ENCODE measurements around the gene CALR3. TPM values are rescaled to one million over a fixed set of nuclear protein-coding genes. Genes with fewer than 3 reads are reported as not detected.
A peak's percentile ranks its signal among the peaks of the same experiment; 100 is the strongest.

Gene CALR3
- total RNA-seq, 2 experiments from 2014 or later = not detected

- peaks cover 5% of the 10 kb centered on the region for H3K4me1 Mint-ChIP-seq (ENCODE audit: low read depth)
- CTCF ChIA-PET = no interaction called here
- no peak for ATAC-seq
- DNase-seq = no peak
- POLR2A ChIA-PET = interaction anchor here (0.5 kb wide), 1 partner anchor 12 kb away, joined by 3 read pairs; no protein-coding TSS in a partner anchor
- H3K27me3 Mint-ChIP-seq (ENCODE audit: low read depth) = no peaks in the 10 kb centered on the region
- H3K27ac Mint-ChIP-seq = no peak overlapping the region
- H3K9me3 Mint-ChIP-seq (ENCODE audit: insufficient read depth) = no peaks in the 10 kb centered on the region
- H3K36me3 Mint-ChIP-seq (ENCODE audit: low read depth) = peaks cover 52% of the 10 kb centered on the region
- H3K4me3 Mint-ChIP-seq = no peak overlapping the region
Observed at GRCh38 chr19:16532440-16533234, 36.7 kb upstream of the CALR3 start.

- Mint-ChIP-seq H3K4me1 (ENCODE audit: low read depth) (no peaks in the 10 kb centered on the region), H3K4me3 (no peak overlapping the region), H3K9me3 (ENCODE audit: insufficient read depth) (no peaks in the 10 kb centered on the region), H3K27ac (no peak overlapping the region), H3K36me3 (ENCODE audit: low read depth) (peaks cover 48% of the 10 kb centered on the region), H3K27me3 (ENCODE audit: low read depth) (no peaks in the 10 kb centered on the region)
- ATAC-seq (no peak), DNase-seq (no peak)
- CTCF ChIA-PET = no interaction called here
- POLR2A ChIA-PET = no interaction called here
Observed at GRCh38 chr19:16531380-16531669, 35.4 kb upstream of the CALR3 start.

- Mint-ChIP-seq H3K27me3 (ENCODE audit: low read depth) (no peaks in the 10 kb centered on the region), H3K9me3 (ENCODE audit: insufficient read depth) (no peaks in the 10 kb centered on the region), H3K4me3 (no peak overlapping the region), H3K27ac (no peak overlapping the region), H3K4me1 (ENCODE audit: low read depth) (no peaks in the 10 kb centered on the region), H3K36me3 (ENCODE audit: low read depth) (peaks cover 48% of the 10 kb centered on the region)
- DNase-seq (no peak), ATAC-seq (no peak)
- CTCF ChIA-PET = no interaction called here
- POLR2A ChIA-PET = no interaction called here
Observed at GRCh38 chr19:16530540-16531379, 34.8 kb upstream of the CALR3 start.

GRCh38 chr19:16529466-16530144 is 33.6 kb upstream of the CALR3 start:
- Mint-ChIP-seq H3K9me3 (ENCODE audit: insufficient read depth) (no peaks in the 10 kb centered on the region), H3K36me3 (ENCODE audit: low read depth) (peaks cover 51% of the 10 kb centered on the region), H3K27me3 (ENCODE audit: low read depth) (no peaks in the 10 kb centered on the region), H3K27ac (no peak overlapping the region), H3K4me3 (no peak overlapping the region), H3K4me1 (ENCODE audit: low read depth) (no peaks in the 10 kb centered on the region)
- DNase-seq (no peak), ATAC-seq (no peak)
- POLR2A ChIA-PET = interaction anchor here (0.7 kb wide), 1 partner anchor 53 kb away, joined by 4 read pairs; no protein-coding TSS in a partner anchor
- CTCF ChIA-PET = no interaction called here

GRCh38 chr19:16527971-16528521 is 32.1 kb upstream of the CALR3 start:
- ATAC-seq (no peak), DNase-seq (peak; percentile 55)
- Mint-ChIP-seq H3K27me3 (ENCODE audit: low read depth) (no peaks in the 10 kb centered on the region), H3K27ac (peak overlapping the region; percentile 7), H3K36me3 (ENCODE audit: low read depth) (peaks cover 56% of the 10 kb centered on the region), H3K9me3 (ENCODE audit: insufficient read depth) (no peaks in the 10 kb centered on the region), H3K4me3 (no peak overlapping the region), H3K4me1 (ENCODE audit: low read depth) (no peaks in the 10 kb centered on the region)
- ChIA-PET CTCF (interaction anchor here (1.3 to 1.9 kb wide), 2 partner anchors 12 to 56 kb away, joined by 3 to 5 read pairs; no protein-coding TSS in a partner anchor), POLR2A (interaction anchor here (0.6 kb wide), 1 partner anchor 877 kb away, joined by 9 read pairs; the partner anchor contains the start of gene BST2)

- ChIA-PET POLR2A (interaction anchor here (0.6 kb wide), 1 partner anchor 878 kb away, joined by 9 read pairs; the partner anchor contains the start of gene BST2), CTCF (interaction anchor here (1.3 to 1.9 kb wide), 2 partner anchors 12 to 57 kb away, joined by 3 to 5 read pairs; no protein-coding TSS in a partner anchor)
- H3K27ac Mint-ChIP-seq = no peak overlapping the region
- DNase-seq (no peak), ATAC-seq (no peak)
- no peak overlapping the region for H3K4me3 Mint-ChIP-seq
- H3K4me1 Mint-ChIP-seq (ENCODE audit: low read depth) = no peaks in the 10 kb centered on the region
- H3K9me3 Mint-ChIP-seq (ENCODE audit: insufficient read depth) = no peaks in the 10 kb centered on the region
- H3K36me3 Mint-ChIP-seq (ENCODE audit: low read depth) = peaks cover 61% of the 10 kb centered on the region
- no peaks in the 10 kb centered on the region for H3K27me3 Mint-ChIP-seq (ENCODE audit: low read depth)
Observed at GRCh38 chr19:16527334-16527935, 31.5 kb upstream of the CALR3 start.

- peaks cover 57% of the 10 kb centered on the region for H3K36me3 Mint-ChIP-seq (ENCODE audit: low read depth)
- no peaks in the 10 kb centered on the region for H3K27me3 Mint-ChIP-seq (ENCODE audit: low read depth)
- DNase-seq (no peak), ATAC-seq (no peak)
- H3K9me3 Mint-ChIP-seq (ENCODE audit: insufficient read depth) = no peaks in the 10 kb centered on the region
- H3K4me3 Mint-ChIP-seq = no peak overlapping the region
- CTCF ChIA-PET = interaction anchor here (1.9 kb wide), 1 partner anchor 10 kb away, joined by 5 read pairs; no protein-coding TSS in a partner anchor
- no peaks in the 10 kb centered on the region for H3K4me1 Mint-ChIP-seq (ENCODE audit: low read depth)
- H3K27ac Mint-ChIP-seq = no peak overlapping the region
- POLR2A ChIA-PET = no interaction called here
Observed at GRCh38 chr19:16525751-16526481, 29.9 kb upstream of the CALR3 start.

- POLR2A ChIA-PET = no interaction called here
- DNase-seq = no peak
- CTCF ChIA-PET = no interaction called here
- Mint-ChIP-seq H3K4me3 (no peak overlapping the region), H3K36me3 (ENCODE audit: low read depth) (peaks cover 63% of the 10 kb centered on the region), H3K27me3 (ENCODE audit: low read depth) (no peaks in the 10 kb centered on the region), H3K4me1 (ENCODE audit: low read depth) (no peaks in the 10 kb centered on the region), H3K9me3 (ENCODE audit: insufficient read depth) (no peaks in the 10 kb centered on the region), H3K27ac (no peak overlapping the region)
- ATAC-seq = no peak
Observed at GRCh38 chr19:16524991-16525734, 29.2 kb upstream of the CALR3 start.

- Mint-ChIP-seq H3K4me1 (ENCODE audit: low read depth) (no peaks in the 10 kb centered on the region), H3K27me3 (ENCODE audit: low read depth) (no peaks in the 10 kb centered on the region), H3K4me3 (no peak overlapping the region), H3K9me3 (ENCODE audit: insufficient read depth) (no peaks in the 10 kb centered on the region), H3K27ac (no peak overlapping the region), H3K36me3 (ENCODE audit: low read depth) (peaks cover 68% of the 10 kb centered on the region)
- CTCF ChIA-PET = no interaction called here
- no peak for DNase-seq
- no peak for ATAC-seq
- POLR2A ChIA-PET = no interaction called here
Observed at GRCh38 chr19:16522559-16523377, 26.8 kb upstream of the CALR3 start.

- Mint-ChIP-seq H3K4me1 (ENCODE audit: low read depth) (peaks cover 5% of the 10 kb centered on the region), H3K27me3 (ENCODE audit: low read depth) (no peaks in the 10 kb centered on the region), H3K36me3 (ENCODE audit: low read depth) (peaks cover 72% of the 10 kb centered on the region), H3K9me3 (ENCODE audit: insufficient read depth) (no peaks in the 10 kb centered on the region), H3K4me3 (no peak overlapping the region), H3K27ac (no peak overlapping the region)
- ATAC-seq (no peak), DNase-seq (no peak)
- ChIA-PET CTCF (no interaction called here), POLR2A (no interaction called here)
Observed at GRCh38 chr19:16521715-16522289, 25.8 kb upstream of the CALR3 start.

Measured in activated CD8-positive, alpha-beta T cell treated with anti-CD3 and anti-CD28 coated beads, Interleukin-2, amount 10 ng/mL, durations not matched to agents 7 days and 5 days (primary cell).